SK-N-MC (cell line): ENCODE measurements around the gene ZNF385B.

Source experiments
- DNase-seq: peaks from one replicate; pipeline ENCODE4 v3.0.0-alpha.2; 2011; ENCODE audit warnings: low read depth, low spot score
- H3K27ac ChIP-seq: fragments of 200-600 bp; sonication (generic); 2 replicates; pipeline ENCODE4 v1.5.1; 2016; ENCODE audit warnings: mixed run types
- H3K36me3 ChIP-seq: fragments of 200-600 bp; sonication (generic); 2 replicates; pipeline ENCODE4 v1.6.1; 2017; ENCODE audit warnings: antibody characterized with exemption, low read length, mixed read lengths; ENCODE audit not compliant: insufficient read depth
- H3K4me3 ChIP-seq: fragments of 200-600 bp; sonication (generic); 2 replicates; pipeline ENCODE4 v1.5.1; 2016
- H3K9ac ChIP-seq: fragments of 200-600 bp; sonication (generic); 2 replicates; pipeline ENCODE4 v1.8.0; 2017; ENCODE audit warnings: mixed run types, mixed read lengths; ENCODE audit not compliant: insufficient read length
- H3K9me3 ChIP-seq: fragments of 200-600 bp; sonication (generic); 2 replicates; pipeline ENCODE4 v1.6.1; 2017; ENCODE audit warnings: low read depth, mild to moderate bottlenecking, antibody characterized with exemption, low read length, moderate library complexity, mixed read lengths
- EZH2 ChIP-seq: fragments of 200-600 bp; sonication (generic); IDR thresholded peaks from one replicate; pipeline ENCODE4 v1.6.1; 2017; ENCODE audit warnings: antibody characterized with exemption
- FOXP2 ChIP-seq: optimal IDR thresholded peaks from 2 replicates; pipeline ENCODE3; 2011; ENCODE audit warnings: mild to moderate bottlenecking, moderate library complexity; ENCODE audit not compliant: insufficient read depth; ENCODE audit errors: extremely low read length, control extremely low read depth
- POLR2AphosphoS5 ChIP-seq: IDR thresholded peaks from 2 replicates; pipeline ENCODE4 v1.6.1; 2012; ENCODE audit warnings: mild to moderate bottlenecking, low read depth, low read length, borderline replicate concordance

ZNF385B gene

DNA sequence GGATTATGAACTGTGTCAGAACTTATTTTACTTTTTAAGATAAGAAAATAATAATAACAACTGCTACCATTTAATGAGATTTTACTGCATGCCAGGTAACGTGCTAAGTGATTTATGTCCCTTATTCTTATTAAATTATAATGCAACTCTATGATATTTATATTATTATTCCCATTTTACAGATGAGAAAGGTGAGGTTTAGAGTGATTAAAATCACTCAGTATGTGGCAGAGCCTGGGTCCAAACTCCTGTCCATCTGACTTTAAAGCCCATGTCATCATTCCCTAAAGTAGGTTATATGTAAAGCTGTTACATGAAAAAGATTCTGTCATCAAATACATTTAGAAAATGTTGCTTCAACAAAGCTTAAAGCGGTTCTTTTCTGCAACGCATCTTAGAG, 308.0 kb downstream of the ZNF385B start:
- H3K9me3 ChIP-seq, result no peaks in the 10 kb centered on the region
- TF ChIP-seq FOXP2 (no peak), POLR2AphosphoS5 (no peak), EZH2 (no peak)
- no peak for DNase-seq
- H3K27ac ChIP-seq, result no peak overlapping the region
- H3K9ac ChIP-seq, result no peak overlapping the region
- H3K36me3 ChIP-seq, result no peaks in the 10 kb centered on the region
- no peak overlapping the region for H3K4me3 ChIP-seq

GRCh38 chr2:179551539-179552045, 309.8 kb downstream of the ZNF385B start:
- Histone ChIP-seq H3K9ac (no peak overlapping the region), H3K36me3 (no peaks in the 10 kb centered on the region), H3K4me3 (no peak overlapping the region), H3K27ac (no peak overlapping the region), H3K9me3 (no peaks in the 10 kb centered on the region)
- no peak for DNase-seq
- TF ChIP-seq EZH2 (no peak), FOXP2 (no peak), POLR2AphosphoS5 (no peak)

- Histone ChIP-seq H3K9ac (no peak overlapping the region), H3K27ac (no peak overlapping the region), H3K4me3 (no peak overlapping the region), H3K9me3 (no peaks in the 10 kb centered on the region), H3K36me3 (no peaks in the 10 kb centered on the region)
- TF ChIP-seq POLR2AphosphoS5 (no peak), EZH2 (no peak), FOXP2 (no peak)
- DNase-seq, result no peak
Observed at GRCh38 chr2:179550849-179551248, 310.6 kb downstream of the ZNF385B start.

DNA sequence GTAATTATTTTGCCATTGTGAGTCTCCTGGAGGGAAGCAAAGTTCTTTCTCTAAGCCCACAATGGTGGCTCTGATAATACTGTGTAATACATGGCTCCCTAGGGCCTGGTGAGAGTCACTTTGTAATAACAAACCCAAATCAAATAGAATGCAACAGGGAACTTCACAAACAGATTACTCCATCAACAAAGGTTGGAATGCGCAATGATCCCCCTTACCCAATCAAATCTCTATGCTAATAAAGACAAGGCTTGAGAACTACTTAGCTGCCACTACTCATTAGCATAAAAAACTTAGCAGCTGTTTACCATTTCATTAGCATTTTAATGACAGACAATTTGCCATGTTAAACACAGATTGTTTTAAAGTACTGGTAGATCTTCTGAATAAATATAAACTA, 311.2 kb downstream of the ZNF385B start:
- Histone ChIP-seq H3K9ac (no peak overlapping the region), H3K9me3 (no peaks in the 10 kb centered on the region), H3K4me3 (no peak overlapping the region), H3K36me3 (no peaks in the 10 kb centered on the region), H3K27ac (no peak overlapping the region)
- TF ChIP-seq FOXP2 (no peak), POLR2AphosphoS5 (no peak), EZH2 (no peak)
- no peak for DNase-seq

GRCh38 chr2:179546656-179547055, 314.8 kb downstream of the ZNF385B start:
- no peak overlapping the region for H3K4me3 ChIP-seq
- no peaks in the 10 kb centered on the region for H3K36me3 ChIP-seq
- no peaks in the 10 kb centered on the region for H3K9me3 ChIP-seq
- no peak for DNase-seq
- H3K9ac ChIP-seq, result no peak overlapping the region
- no peak overlapping the region for H3K27ac ChIP-seq
- TF ChIP-seq EZH2, result no peak
- TF ChIP-seq FOXP2, result no peak
- TF ChIP-seq POLR2AphosphoS5, result no peak

GRCh38 chr2:179545024-179545423, 316.4 kb downstream of the ZNF385B start:
- no peaks in the 10 kb centered on the region for H3K36me3 ChIP-seq

GRCh38 chr2:179543361-179543901, 318.0 kb downstream of the ZNF385B start:
- H3K9ac ChIP-seq, result no peak overlapping the region
- H3K4me3 ChIP-seq, result no peak overlapping the region
- TF ChIP-seq EZH2 (no peak), POLR2AphosphoS5 (no peak), FOXP2 (no peak)
- H3K27ac ChIP-seq, result no peak overlapping the region
- no peaks in the 10 kb centered on the region for H3K9me3 ChIP-seq
- no peak for DNase-seq
- no peaks in the 10 kb centered on the region for H3K36me3 ChIP-seq

More at GRCh38 chr2:179545024-179545423, 316.4 kb downstream of the ZNF385B start:
- H3K27ac ChIP-seq, result no peak overlapping the region
- H3K9me3 ChIP-seq, result no peaks in the 10 kb centered on the region
- no peak for DNase-seq
- H3K9ac ChIP-seq, result no peak overlapping the region
- TF ChIP-seq FOXP2 (no peak), EZH2 (no peak), POLR2AphosphoS5 (no peak)
- H3K4me3 ChIP-seq, result no peak overlapping the region

DNA sequence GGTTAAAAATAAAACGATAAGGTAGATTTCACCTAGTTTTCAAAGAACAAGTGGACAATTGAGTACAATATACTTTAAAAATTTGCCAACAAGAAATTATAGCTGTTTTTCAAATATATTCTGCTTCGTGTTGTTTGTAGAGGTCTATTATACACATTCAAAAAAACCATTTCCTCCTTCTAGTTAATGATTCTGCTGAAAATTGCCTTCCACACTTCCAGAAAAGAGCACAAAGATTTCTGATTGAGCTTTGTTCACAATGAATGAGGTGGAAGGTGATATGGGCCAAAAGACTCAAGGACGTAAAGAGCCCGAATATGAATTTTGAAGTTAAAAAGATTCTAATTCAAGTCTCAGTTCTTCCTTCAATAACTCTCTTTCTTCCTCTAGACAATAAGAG, 319.8 kb downstream of the ZNF385B start:
- Histone ChIP-seq H3K4me3 (no peak overlapping the region), H3K9me3 (no peaks in the 10 kb centered on the region), H3K27ac (no peak overlapping the region), H3K9ac (no peak overlapping the region), H3K36me3 (no peaks in the 10 kb centered on the region)
- DNase-seq, result no peak
- TF ChIP-seq EZH2, result no peak
- no peak for TF ChIP-seq POLR2AphosphoS5
- no peak for TF ChIP-seq FOXP2

DNA sequence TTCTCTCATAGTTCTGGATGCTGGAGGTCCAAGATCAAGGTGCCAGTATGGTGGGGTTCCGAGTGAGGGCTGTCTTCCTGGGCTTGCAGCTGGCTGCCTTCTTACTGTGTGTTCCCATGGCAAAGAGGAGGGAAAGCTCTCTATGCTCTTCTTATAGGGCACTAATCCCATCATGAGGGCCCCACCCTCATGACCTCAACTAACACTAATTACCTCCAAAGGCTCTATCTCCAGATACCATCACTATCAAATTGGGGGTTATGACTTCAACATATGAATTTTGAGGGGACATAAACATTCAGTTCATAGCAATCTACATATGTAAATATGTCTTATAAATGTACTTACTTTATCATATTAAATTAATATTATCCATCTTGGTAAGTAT, 322.3 kb downstream of the ZNF385B start:
- TF ChIP-seq POLR2AphosphoS5, result no peak
- TF ChIP-seq FOXP2, result no peak
- TF ChIP-seq EZH2, result no peak

More for the DNA sequence above, 322.3 kb downstream of the ZNF385B start:
- no peaks in the 10 kb centered on the region for H3K9me3 ChIP-seq
- H3K9ac ChIP-seq, result no peak overlapping the region
- DNase-seq, result no peak
- H3K27ac ChIP-seq, result no peak overlapping the region
- H3K36me3 ChIP-seq, result no peaks in the 10 kb centered on the region
- H3K4me3 ChIP-seq, result no peak overlapping the region
